Measurements from ENCODE around the gene CRYBA2.

CRYBA2 gene

GRCh38 chr2:219025637-219026585, 32.7 kb upstream of the CRYBA2 start:
- no peak for DNase-seq
- in situ Hi-C loops (cut with HindIII; ENCODE audit: low pct_ligation_motif_present, low pct_unique_long_range_greater_than_20kb, low sequenced_read_pairs) = no loop called here

- in situ Hi-C loops (cut with HindIII; ENCODE audit: low pct_ligation_motif_present, low pct_unique_long_range_greater_than_20kb, low sequenced_read_pairs) = no loop called here
- no peak for DNase-seq
Measured at GRCh38 chr2:219024059-219024458, 30.8 kb upstream of the CRYBA2 start.

- in situ Hi-C loops (cut with HindIII; ENCODE audit: low pct_ligation_motif_present, low pct_unique_long_range_greater_than_20kb, low sequenced_read_pairs) = no loop called here
- no peak for DNase-seq
Measured at GRCh38 chr2:219023045-219023605, 29.9 kb upstream of the CRYBA2 start.

- no peak for DNase-seq
- in situ Hi-C loops (cut with HindIII; ENCODE audit: low pct_ligation_motif_present, low pct_unique_long_range_greater_than_20kb, low sequenced_read_pairs) = no loop called here
Measured at GRCh38 chr2:219022616-219023015, 29.4 kb upstream of the CRYBA2 start.

- in situ Hi-C loops (cut with HindIII; ENCODE audit: low pct_ligation_motif_present, low pct_unique_long_range_greater_than_20kb, low sequenced_read_pairs) = no loop called here
- DNase-seq = no peak
Measured at GRCh38 chr2:219022041-219022440, 28.8 kb upstream of the CRYBA2 start.

GRCh38 chr2:219021591-219021990, 28.4 kb upstream of the CRYBA2 start:
- in situ Hi-C loops (cut with HindIII; ENCODE audit: low pct_ligation_motif_present, low pct_unique_long_range_greater_than_20kb, low sequenced_read_pairs) = no loop called here
- no peak for DNase-seq

GRCh38 chr2:219020604-219021365, 27.6 kb upstream of the CRYBA2 start:
- DNase-seq = no peak
- in situ Hi-C loops (cut with HindIII; ENCODE audit: low pct_ligation_motif_present, low pct_unique_long_range_greater_than_20kb, low sequenced_read_pairs) = no loop called here

- no peak for DNase-seq
- in situ Hi-C loops (cut with HindIII; ENCODE audit: low pct_ligation_motif_present, low pct_unique_long_range_greater_than_20kb, low sequenced_read_pairs) = no loop called here
Measured at GRCh38 chr2:219019436-219019835, 26.2 kb upstream of the CRYBA2 start.

- DNase-seq = no peak
- in situ Hi-C loops (cut with HindIII; ENCODE audit: low pct_ligation_motif_present, low pct_unique_long_range_greater_than_20kb, low sequenced_read_pairs) = no loop called here
Measured at GRCh38 chr2:219018726-219019125, 25.5 kb upstream of the CRYBA2 start.

- in situ Hi-C loops (cut with HindIII; ENCODE audit: low pct_ligation_motif_present, low pct_unique_long_range_greater_than_20kb, low sequenced_read_pairs) = no loop called here
- no peak for DNase-seq
Measured at GRCh38 chr2:219018286-219018685, 25.1 kb upstream of the CRYBA2 start.

- in situ Hi-C loops (cut with HindIII; ENCODE audit: low pct_ligation_motif_present, low pct_unique_long_range_greater_than_20kb, low sequenced_read_pairs) = no loop called here
- no peak for DNase-seq
Measured at GRCh38 chr2:219017201-219017931, 24.1 kb upstream of the CRYBA2 start.

GRCh38 chr2:219016721-219017120, 23.5 kb upstream of the CRYBA2 start:
- in situ Hi-C loops (cut with HindIII; ENCODE audit: low pct_ligation_motif_present, low pct_unique_long_range_greater_than_20kb, low sequenced_read_pairs) = no loop called here

GRCh38 chr2:219010873-219011272, 17.7 kb upstream of the CRYBA2 start:
- in situ Hi-C loops (cut with HindIII; ENCODE audit: low pct_ligation_motif_present, low pct_unique_long_range_greater_than_20kb, low sequenced_read_pairs) = no loop called here

More at GRCh38 chr2:219016721-219017120, 23.5 kb upstream of the CRYBA2 start:
- no peak for DNase-seq

GRCh38 chr2:219010162-219010756, 17.0 kb upstream of the CRYBA2 start:
- DNase-seq = peak; percentile 26
- in situ Hi-C loops (cut with HindIII; ENCODE audit: low pct_ligation_motif_present, low pct_unique_long_range_greater_than_20kb, low sequenced_read_pairs) = no loop called here

More at GRCh38 chr2:219010873-219011272, 17.7 kb upstream of the CRYBA2 start:
- DNase-seq = no peak

- DNase-seq = no peak
- in situ Hi-C loops (cut with HindIII; ENCODE audit: low pct_ligation_motif_present, low pct_unique_long_range_greater_than_20kb, low sequenced_read_pairs) = no loop called here
Measured at GRCh38 chr2:219009294-219009693, 16.1 kb upstream of the CRYBA2 start.

- no peak for DNase-seq
- in situ Hi-C loops (cut with HindIII; ENCODE audit: low pct_ligation_motif_present, low pct_unique_long_range_greater_than_20kb, low sequenced_read_pairs) = no loop called here
Measured at GRCh38 chr2:219003979-219004378, 10.8 kb upstream of the CRYBA2 start.

GRCh38 chr2:219003267-219003634, 10.0 kb upstream of the CRYBA2 start:
- in situ Hi-C loops (cut with HindIII; ENCODE audit: low pct_ligation_motif_present, low pct_unique_long_range_greater_than_20kb, low sequenced_read_pairs) = no loop called here
- DNase-seq = no peak
